Endothelial cell of umbilical vein (primary cell): ENCODE measurements around the gene HGF. TPM values are rescaled to one million over a fixed set of nuclear protein-coding genes. Genes with fewer than 3 reads are reported as not detected.

Experiments used
- BruUV-seq: library from RNA; stranded (reverse); fragments of 400-500 nt; replicated peaks from 2 replicates; lab custom pipeline; 2021; lab: Mats Ljungman, UMichigan
- CTCF ChIA-PET: fragments of 300-600, 350-600 bp; sonication (Branson Sonifier 250); formaldehyde crosslinking; loops from one replicate; lab custom pipeline; 2021; ENCODE audit warnings: antibody characterized with exemption, inconsistent platforms; lab: Charles Lee
- POLR2A ChIA-PET: fragments of 300-600, 350-600 bp; sonication (Branson Sonifier 250); formaldehyde crosslinking; loops from one replicate; lab custom pipeline; 2021; ENCODE audit warnings: antibody characterized with exemption, inconsistent platforms; lab: Charles Lee
- DNase-seq: peaks from one replicate; pipeline ENCODE4 v3.0.0-alpha.2; 2011; ENCODE audit warnings: low read depth, low spot score
- FAIRE-seq: peaks from 2 replicates; lab custom pipeline; 2011; peaks lifted over from hg19 to GRCh38; lab: Jason Lieb, UNC
- H2AFZ ChIP-seq: 2 replicates; pipeline ENCODE4 v1.6.0; 2012; ENCODE audit warnings: low read depth, low read length, control low read depth, inconsistent platforms
- H3K27ac ChIP-seq: 2 replicates; pipeline ENCODE4 v1.5.1; 2011; ENCODE audit warnings: low read depth, mild to moderate bottlenecking, control low read depth, low read length, moderate library complexity; ENCODE audit not compliant: insufficient read depth
- H3K27me3 ChIP-seq, 2 experiments: 2 replicates each; pipeline versions ENCODE4 v1.6.0 to v1.6.1; 2011; ENCODE audit warnings: low read length in 2 of 2, mixed read lengths in 1 of 2; ENCODE audit not compliant: control insufficient read depth in 2 of 2, insufficient read depth in 2 of 2
- H3K36me3 ChIP-seq, 2 experiments: 2 replicates in 1 of 2; 3 replicates in 1 of 2; pipeline ENCODE4 v1.5.1; 2011; ENCODE audit warnings: low read length in 2 of 2, mild to moderate bottlenecking in 1 of 2, moderate library complexity in 1 of 2; ENCODE audit not compliant: control insufficient read depth in 2 of 2, insufficient read depth in 2 of 2; ENCODE audit errors: extremely low read depth in 1 of 2
- H3K4me1 ChIP-seq: 3 replicates; pipeline ENCODE4 v1.5.1; 2011; ENCODE audit warnings: mild to moderate bottlenecking, low read length; ENCODE audit not compliant: control insufficient read depth, insufficient read depth; ENCODE audit errors: extremely low read depth
- H3K4me2 ChIP-seq: 2 replicates; pipeline ENCODE4 v1.6.1; 2011; ENCODE audit warnings: low read length, control low read depth, mixed read lengths; ENCODE audit not compliant: insufficient read depth
- H3K4me3 ChIP-seq, 3 experiments: fragments of 200-600 bp in 1 of 3; sonication (generic), shearing (Covaris generic) in 1 of 3; replicated peaks in 1 of 3; 2 replicates each; pipeline ENCODE4 v1.5.1; 2011 to 2016; ENCODE audit warnings: control low read depth in 3 of 3, low read length in 3 of 3, mild to moderate bottlenecking in 2 of 3, inconsistent platforms in 1 of 3, low read depth in 1 of 3, moderate library complexity in 1 of 3; ENCODE audit not compliant: insufficient read depth in 1 of 3
- H3K79me2 ChIP-seq: 2 replicates; pipeline ENCODE4 v1.6.0; 2012; ENCODE audit warnings: low read length, inconsistent platforms; ENCODE audit not compliant: control insufficient read depth, insufficient read depth
- H3K9ac ChIP-seq: replicated peaks from 2 replicates; pipeline ENCODE3; 2011; ENCODE audit warnings: low read length, control low read depth; ENCODE audit not compliant: insufficient read depth; ENCODE audit errors: extremely low read depth
- H3K9me1 ChIP-seq: replicated peaks from 3 replicates; pipeline ENCODE4 v1.6.0; 2011; ENCODE audit warnings: mild to moderate bottlenecking, low read length; ENCODE audit not compliant: control insufficient read depth, insufficient read depth; ENCODE audit errors: extremely low read depth
- H3K9me3 ChIP-seq: replicated peaks from 2 replicates; pipeline ENCODE4 v1.5.1; 2012; ENCODE audit warnings: low read length, inconsistent platforms; ENCODE audit not compliant: control insufficient read depth, insufficient read depth
- H4K20me1 ChIP-seq: replicated peaks from 2 replicates; pipeline ENCODE3; 2011; ENCODE audit warnings: mild to moderate bottlenecking, low read length; ENCODE audit not compliant: control insufficient read depth, insufficient read depth; ENCODE audit errors: extremely low read depth
- CTCF ChIP-seq, 2 donors: IDR thresholded peaks; 1 replicate in 1 of 2; 2 replicates in 1 of 2; pipeline ENCODE4 v1.5.1; 2011; ENCODE audit warnings: low read length in 2 of 2, mild to moderate bottlenecking in 2 of 2, moderate library complexity in 2 of 2, control low read depth in 1 of 2, inconsistent platforms in 1 of 2, low read depth in 1 of 2; ENCODE audit not compliant: insufficient read depth in 1 of 2; ENCODE audit errors: extremely low read depth in 1 of 2
- EZH2 ChIP-seq: IDR thresholded peaks from 2 replicates; pipeline ENCODE4 v1.6.1; 2012; ENCODE audit warnings: borderline replicate concordance, low read depth, mild to moderate bottlenecking, moderate library complexity, low read length, inconsistent platforms; ENCODE audit not compliant: severe bottlenecking
- FOS ChIP-seq: IDR thresholded peaks from 2 replicates; pipeline ENCODE4 v1.6.1; 2011; ENCODE audit warnings: mild to moderate bottlenecking, low read length, moderate library complexity, borderline replicate concordance; ENCODE audit not compliant: insufficient read depth
- GATA2 ChIP-seq: IDR thresholded peaks from 2 replicates; pipeline ENCODE4 v1.7.0; 2011; ENCODE audit warnings: low read depth, mild to moderate bottlenecking, moderate library complexity, mixed read lengths, low read length; ENCODE audit not compliant: insufficient read length, insufficient read depth
- JUN ChIP-seq: IDR thresholded peaks from 2 replicates; pipeline ENCODE4 v1.6.1; 2011; ENCODE audit warnings: borderline replicate concordance, low read depth; ENCODE audit not compliant: insufficient read length, insufficient read depth
- MAX ChIP-seq: IDR thresholded peaks from 2 replicates; pipeline ENCODE4 v1.6.1; 2011; ENCODE audit not compliant: insufficient read depth, insufficient read length
- MYC ChIP-seq: IDR thresholded peaks from one replicate; pipeline ENCODE4 v1.6.1; 2011; ENCODE audit warnings: mild to moderate bottlenecking, low read depth, low read length
- POLR2A ChIP-seq: IDR thresholded peaks from 2 replicates; pipeline ENCODE4 v1.6.1; 2012; ENCODE audit warnings: low read depth, mild to moderate bottlenecking, control low read depth, low read length
- POLR2AphosphoS5 ChIP-seq: IDR thresholded peaks from 2 replicates; pipeline ENCODE4 v1.6.1; 2012; ENCODE audit warnings: low read depth, mild to moderate bottlenecking, control low read depth, low read length, moderate library complexity; ENCODE audit not compliant: insufficient read depth
- dilution Hi-C: fragments of 300-500 bp; cut with MboI; formaldehyde crosslinking; loops from one replicate; pipeline ENCODE4 v1.15.0; 2019; ENCODE audit warnings: low sequenced_read_pairs; ENCODE audit not compliant: extremely low pct_ligation_motif_present
- intact Hi-C: fragments of 100-400 bp; cut with micrococcal nuclease; formaldehyde crosslinking; loops from one replicate; pipeline ENCODE4 v1.10.0; 2022
- polyA plus RNA-seq, 4 experiments: library from polyadenylated mRNA; depleted of rRNA in 3 of 4; stranded (reverse) in 3 of 4; unstranded in 1 of 4; fragments of >200 nt; gene quantifications; 2 replicates each; pipeline versions ENCODE4 v1.2.1 to v1.2.3, GENCODE V29; 2011 to 2012; ENCODE audit warnings: missing spikeins in 1 of 4
- total RNA-seq: library from RNA; stranded (reverse); gene quantifications from 2 replicates; pipeline ENCODE4 v1.2.3, GENCODE V29; 2021

Gene HGF
- total and polyA plus RNA-seq, 2 donors (not counting 3 experiments of a cell fraction or from before 2014, with no cell fraction given): 0.15 to 0.18 TPM

- dilution Hi-C loops: no loop called here
- no peak for DNase-seq
- Histone ChIP-seq H3K4me1 (no peaks in the 10 kb centered on the region), H3K27me3 (no peaks in the 10 kb centered on the region), H3K4me3 (no peak overlapping the region), H3K9me3 (no peaks in the 10 kb centered on the region), H3K79me2 (no peaks in the 10 kb centered on the region), H3K36me3 (no peaks in the 10 kb centered on the region), H3K9ac (no peak overlapping the region), H3K4me2 (no peak overlapping the region), H2AFZ (no peak overlapping the region), H4K20me1 (no peaks in the 10 kb centered on the region), H3K9me1 (no peaks in the 10 kb centered on the region), H3K27ac (no peak overlapping the region)
- TF ChIP-seq GATA2 (no peak), MYC (no peak), CTCF (IDR thresholded peaks at IDR 0.05; ENCODE audit: extremely low read depth in 1 of 2, insufficient read depth in 1 of 2, low read depth in 1 of 2, low read length in 2 of 2) (no peak), MAX (no peak), JUN (no peak), EZH2 (no peak), FOS (no peak), POLR2AphosphoS5 (no peak), POLR2A (no peak)
- BruUV-seq: no TSS peak
- CTCF ChIA-PET: interaction anchor here (2.5 kb wide), 1 partner anchor 13 kb away, joined by 14 read pairs; no protein-coding TSS in a partner anchor
- POLR2A ChIA-PET: no interaction called here
- intact Hi-C loops: no loop called here
- FAIRE-seq: no peak
Observed at GRCh38 chr7:81791568-81792518, 22.0 kb upstream of the HGF start.
